OCI-M1 (cell line): ENCODE measurements around the gene TUBB4B.
A peak's percentile ranks its signal among the peaks of the same experiment; 100 is the strongest.

Source experiments
- DNase-seq: peaks from one replicate; lab custom pipeline; 2025; lab: John Stamatoyannopoulos, UW

The TUBB4B gene

GRCh38 chr9:137213160-137214060 is 27.7 kb upstream of the TUBB4B start:
- DNase-seq = no peak

GRCh38 chr9:137214620-137215019 is 26.5 kb upstream of the TUBB4B start:
- DNase-seq = no peak

- DNase-seq = no peak
These were observed 25.7 kb upstream of the TUBB4B start for GRCh38 chr9:137215196-137215986.

GRCh38 chr9:137216188-137216965 is 24.7 kb upstream of the TUBB4B start:
- no peak for DNase-seq

GRCh38 chr9:137217276-137218211 is 23.5 kb upstream of the TUBB4B start:
- DNase-seq = peak; percentile 86

DNA sequence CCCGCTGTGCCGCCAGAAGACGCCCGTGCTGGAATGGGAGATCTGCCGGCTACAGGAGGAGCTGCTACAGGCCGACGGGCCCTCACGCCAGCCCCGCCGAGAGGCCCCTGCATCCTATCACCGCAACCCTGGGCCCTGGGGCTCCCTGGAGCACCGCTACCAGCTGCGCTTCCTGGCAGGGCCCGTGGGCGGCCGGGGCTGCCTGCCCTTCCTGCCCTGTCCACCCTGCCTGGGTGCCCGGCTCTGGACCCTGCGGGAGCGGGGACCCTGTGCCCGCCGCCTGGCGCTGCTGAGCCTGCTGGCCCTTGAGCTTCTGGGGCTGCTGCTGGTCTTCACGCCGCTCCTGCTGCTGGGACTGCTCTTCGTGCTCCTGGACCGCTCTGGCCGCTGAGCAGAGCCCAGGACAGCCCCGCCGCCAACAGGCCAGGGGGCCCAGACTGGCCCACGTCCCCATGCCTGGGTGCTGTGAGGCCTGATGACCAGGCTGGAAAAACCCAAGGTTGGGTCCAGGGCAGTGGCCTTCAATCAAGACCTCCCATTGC is 22.8 kb upstream of the TUBB4B start:
- DNase-seq = no peak

GRCh38 chr9:137218754-137219271 is 22.3 kb upstream of the TUBB4B start:
- DNase-seq = peak; percentile 92

DNA sequence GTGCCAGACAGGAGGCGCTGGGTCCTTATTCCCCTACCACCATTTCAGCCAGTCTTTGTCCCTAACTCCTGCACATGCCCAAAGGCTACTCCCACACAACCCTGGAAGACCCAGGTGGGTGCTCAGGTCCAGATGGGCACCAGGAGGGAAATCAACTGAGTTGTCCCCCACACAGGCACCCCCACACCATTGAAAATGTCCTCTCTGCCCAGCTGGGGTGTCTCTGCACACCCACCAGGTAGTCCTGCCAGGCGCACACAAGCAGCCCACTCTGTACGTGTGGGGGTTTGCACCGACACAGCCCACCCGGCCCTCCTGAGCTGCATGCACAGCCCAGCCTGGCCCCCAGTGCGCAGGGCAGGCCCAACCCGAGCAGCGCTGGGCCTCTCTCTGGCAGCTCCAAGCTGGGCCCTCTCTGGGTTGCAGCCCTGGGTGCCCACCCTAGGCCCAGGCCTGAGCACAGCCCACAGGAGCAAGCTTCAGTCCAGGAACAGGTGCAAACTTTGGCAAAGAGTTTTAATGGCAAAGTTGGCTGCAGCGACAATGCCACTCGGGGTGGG is 21.2 kb upstream of the TUBB4B start:
- no peak for DNase-seq

DNA sequence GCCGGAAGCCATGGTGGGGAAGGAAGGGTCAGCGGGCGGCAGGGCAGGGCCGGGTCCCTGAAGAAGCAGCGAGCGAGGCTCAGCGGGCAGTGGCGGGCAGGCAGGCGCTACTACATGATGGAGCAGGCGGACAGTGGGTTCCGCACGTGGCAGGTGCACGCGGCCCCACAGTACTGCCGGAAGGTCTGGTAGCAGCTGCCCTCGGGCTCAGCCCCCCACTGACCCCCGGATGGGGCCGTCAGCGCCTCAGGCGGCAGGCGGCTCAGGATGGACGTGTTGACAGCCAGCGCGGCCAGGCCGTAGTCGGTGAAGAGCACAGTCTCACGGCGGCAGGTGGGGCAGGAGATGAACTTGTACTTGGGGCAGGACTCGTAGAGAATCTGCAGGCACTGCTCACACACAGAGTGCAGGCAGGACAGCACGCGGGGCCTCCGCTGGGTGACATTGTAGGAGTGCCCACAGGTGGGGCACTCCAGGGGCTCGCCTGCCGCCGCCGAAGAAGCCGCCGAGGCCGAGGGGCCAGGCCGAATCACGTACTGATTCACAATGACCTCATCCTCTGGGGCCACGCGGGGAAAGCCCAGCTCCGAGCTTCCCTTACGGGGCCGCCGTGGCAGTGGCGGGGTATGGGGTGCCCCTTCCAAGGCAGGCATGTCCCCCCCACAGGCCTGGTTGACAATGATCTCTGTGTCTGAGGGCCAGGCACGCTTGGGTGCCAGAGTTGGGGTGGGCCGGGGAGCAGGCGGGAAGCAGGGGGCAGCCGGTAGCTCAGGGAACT is 20.6 kb upstream of the TUBB4B start:
- DNase-seq = no peak

DNA sequence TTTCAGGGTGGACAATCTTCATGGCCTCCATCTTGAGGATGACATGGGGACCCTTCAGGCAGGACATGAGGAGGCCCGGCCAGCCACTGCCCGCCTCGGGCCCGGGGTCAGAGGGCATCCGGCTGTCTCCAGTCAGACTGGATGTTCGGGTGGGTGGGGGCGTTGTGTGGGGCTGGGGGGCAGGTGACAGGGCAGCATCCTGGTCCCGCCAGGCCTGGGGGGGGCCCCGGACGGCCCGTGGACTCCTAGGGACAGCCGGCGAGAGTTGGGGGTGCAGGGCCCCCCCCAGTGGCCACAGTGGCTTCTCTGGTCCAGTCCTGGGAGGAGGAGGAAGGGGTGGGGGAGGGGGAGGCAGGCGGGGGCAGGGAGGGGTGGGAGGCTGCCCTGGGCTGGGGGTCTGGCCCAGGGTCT is 20.0 kb upstream of the TUBB4B start:
- DNase-seq = no peak

- no peak for DNase-seq
These were observed 19.5 kb upstream of the TUBB4B start for GRCh38 chr9:137221506-137222111.

DNA sequence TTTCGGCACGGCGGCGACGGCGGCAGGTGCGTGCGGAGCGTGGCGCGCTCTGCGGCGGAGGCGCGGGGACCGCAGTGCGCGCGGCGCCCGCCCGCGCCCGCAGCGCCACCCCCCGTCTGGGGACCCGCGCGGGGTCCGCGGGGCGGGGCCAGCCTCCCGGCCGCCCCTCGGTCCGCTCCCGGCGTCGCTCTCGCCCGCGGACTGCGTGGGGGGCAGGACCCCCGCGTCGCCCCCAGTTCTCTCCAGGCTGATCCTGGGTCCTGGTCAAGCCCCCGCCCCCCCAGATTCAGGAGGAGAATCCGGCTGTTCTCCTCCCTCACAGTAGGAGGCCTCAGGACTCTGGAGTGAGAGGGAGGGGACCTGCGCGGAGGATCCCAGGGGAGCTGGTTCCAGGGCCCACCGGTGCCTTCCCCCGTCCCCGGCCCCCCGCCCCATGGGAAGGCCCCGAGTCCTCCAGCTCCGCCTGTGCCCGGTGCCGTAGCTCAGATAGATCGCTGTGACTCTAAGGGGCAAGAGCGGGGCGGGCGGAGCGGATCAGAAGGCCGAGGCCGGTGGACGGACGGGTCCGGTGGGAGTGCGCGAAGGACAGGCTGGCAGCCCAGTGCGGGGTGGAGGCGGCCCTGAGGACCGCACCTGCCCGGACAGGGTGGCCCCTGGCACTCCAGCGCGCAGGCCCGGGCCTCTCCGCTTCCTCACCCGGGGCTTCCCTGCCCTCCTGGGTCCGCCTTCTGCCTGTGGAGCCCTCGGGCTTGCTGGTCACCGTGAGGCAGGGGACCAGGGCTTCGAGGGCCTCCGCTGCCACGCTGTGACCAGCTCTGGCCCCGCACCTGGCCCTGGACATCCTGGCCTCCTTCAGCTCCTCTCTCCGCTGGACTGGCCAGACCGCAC is 18.7 kb upstream of the TUBB4B start, which contains the start of gene RNF208:
TSS of gene RNF208 (minus strand) at position 51 of the 888 bp plus-strand sequence. CDS start 1,028 bp downstream, outside the sequence.
- DNase-seq = no peak

DNA sequence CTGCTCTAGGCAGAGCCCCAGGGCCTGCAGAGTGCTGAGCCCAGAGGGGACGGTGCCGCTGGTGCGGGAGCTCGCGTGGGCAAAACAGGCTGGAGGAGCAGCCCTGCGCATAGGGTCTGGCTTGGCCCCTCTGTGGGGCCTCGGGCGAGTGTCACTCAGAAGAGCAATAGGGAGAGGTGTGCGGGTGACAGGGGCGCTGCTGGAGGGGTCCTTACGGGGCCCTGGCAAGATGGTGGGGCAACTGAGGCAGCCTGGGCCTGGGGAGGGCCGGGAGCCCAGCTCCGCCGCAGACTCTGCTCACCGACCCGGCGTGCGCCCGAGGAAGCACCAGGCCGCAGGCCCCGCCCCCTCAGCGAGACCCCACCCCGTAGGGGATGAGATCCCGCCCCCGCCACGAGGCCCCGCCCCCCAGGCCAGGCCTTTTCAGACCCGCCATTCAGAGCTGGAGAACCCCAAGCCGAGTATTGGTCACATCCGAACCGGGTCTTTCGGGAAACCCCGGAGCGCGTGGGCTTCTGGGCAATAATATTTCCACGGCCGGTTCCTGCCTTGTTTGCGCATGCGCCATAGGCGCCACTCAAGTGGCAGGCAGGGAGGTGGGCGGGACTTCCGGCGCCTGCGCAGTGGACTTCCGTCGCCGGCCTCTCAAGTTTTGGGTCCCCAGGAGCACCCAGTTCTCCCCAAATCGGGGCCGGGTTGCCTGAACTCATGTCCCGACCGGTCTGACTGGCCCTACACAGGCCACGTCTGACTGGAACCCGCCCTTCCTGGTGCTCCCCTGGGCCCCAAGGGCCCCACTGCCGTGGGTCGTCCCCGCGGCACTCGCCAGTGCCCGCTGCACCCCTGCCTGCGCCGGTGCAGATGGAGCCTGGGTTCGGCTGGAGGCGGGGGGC is 17.8 kb upstream of the TUBB4B start:
- peak; percentile 99 for DNase-seq

DNA sequence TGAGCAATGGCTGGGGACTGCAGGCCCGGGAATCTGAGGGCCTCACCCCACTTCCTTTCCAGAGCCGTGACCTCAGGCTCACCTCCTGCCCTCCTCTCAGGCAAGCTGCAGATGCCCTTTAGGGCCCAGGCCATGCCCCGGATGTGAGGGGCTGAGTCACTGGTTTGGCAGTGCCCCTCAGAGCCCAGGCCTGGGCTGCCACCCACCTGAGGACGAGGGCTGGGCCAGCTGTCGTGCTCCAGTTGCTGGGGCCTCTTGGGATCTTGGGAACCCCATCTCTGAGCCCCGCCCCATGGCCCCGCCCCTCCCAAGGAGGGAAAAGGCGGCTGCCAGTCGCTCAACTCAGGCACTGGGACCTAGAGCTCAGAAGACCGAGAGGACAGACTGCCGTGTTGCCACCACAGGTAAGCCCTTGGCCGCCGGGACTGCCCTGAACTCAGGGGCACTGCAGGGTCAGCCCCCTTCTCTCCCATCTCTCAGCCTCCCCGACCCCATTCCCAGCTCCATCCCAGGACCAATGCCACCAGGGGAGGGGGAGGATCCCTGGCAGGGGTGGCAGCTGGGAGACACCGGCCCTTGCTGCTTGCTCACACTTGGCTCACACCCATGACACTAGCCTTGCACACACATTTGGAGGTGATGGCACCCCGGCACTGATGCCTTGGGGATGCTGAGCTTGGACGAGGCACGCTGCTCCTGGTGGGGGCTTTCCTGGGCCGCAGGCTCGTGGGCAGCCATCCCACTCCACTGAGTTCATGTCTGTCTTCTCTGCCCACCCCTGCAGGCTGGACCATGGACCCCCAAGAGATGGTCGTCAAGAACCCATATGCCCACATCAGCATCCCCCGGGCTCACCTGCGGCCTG is 16.0 kb upstream of the TUBB4B start, which contains the start of gene CYSRT1:
TSS of gene CYSRT1 (plus strand) at position 345 of the 865 bp plus-strand sequence. CDS start at position 793, 448 bp downstream.
- DNase-seq = no peak

GRCh38 chr9:137225699-137226331 is 15.3 kb upstream of the TUBB4B start:
- no peak for DNase-seq
